Neural cell (in vitro differentiated cells): ENCODE measurements around the gene DNAH6. TPM values are rescaled to one million over a fixed set of nuclear protein-coding genes. Genes with fewer than 3 reads are reported as not detected.

Experiments used
- H2AFZ ChIP-seq: fragments of 200-600, 300-800 bp; sonication (generic), shearing (Covaris generic); 2 replicates; pipeline ENCODE4 v1.6.0; 2014; ENCODE audit warnings: low read depth, mild to moderate bottlenecking, antibody characterized with exemption, low read length, moderate library complexity
- H3F3A ChIP-seq: fragments of 200-600 bp; shearing (Covaris generic); 2 replicates; pipeline ENCODE4 v1.6.1; 2016; ENCODE audit warnings: mild to moderate bottlenecking, moderate library complexity, mixed read lengths, antibody characterized with exemption, low read length; ENCODE audit not compliant: insufficient read depth, poor library complexity, severe bottlenecking
- H3K27ac ChIP-seq: fragments of 200-600, 300-800 bp; sonication (generic), shearing (Covaris generic); 2 replicates; pipeline ENCODE4 v1.5.1; 2014; ENCODE audit warnings: mild to moderate bottlenecking, low read length, moderate library complexity
- H3K27me3 ChIP-seq: fragments of 300-800, 200-600 bp; sonication (generic), shearing (Covaris generic); 2 replicates; pipeline ENCODE4 v1.6.0; 2014; ENCODE audit warnings: mild to moderate bottlenecking, low read depth, low read length, moderate library complexity; ENCODE audit not compliant: insufficient read depth
- H3K36me3 ChIP-seq: fragments of 300-800, 200-600 bp; sonication (generic), shearing (Covaris generic); 2 replicates; pipeline ENCODE4 v1.5.1; 2014; ENCODE audit warnings: mild to moderate bottlenecking, antibody characterized with exemption, low read length, moderate library complexity; ENCODE audit not compliant: insufficient read depth
- H3K4me2 ChIP-seq: fragments of 300-800, 200-600 bp; sonication (generic), shearing (Covaris generic); 2 replicates; pipeline ENCODE4 v1.6.0; 2014; ENCODE audit warnings: mild to moderate bottlenecking, low read length
- H3K4me3 ChIP-seq: fragments of 300-800, 200-600 bp; sonication (generic), shearing (Covaris generic); 2 replicates; pipeline ENCODE4 v1.5.1; 2014; ENCODE audit warnings: mild to moderate bottlenecking, low read length, moderate library complexity
- H3K79me2 ChIP-seq: fragments of 200-600 bp; shearing (Covaris generic); replicated peaks from 2 replicates; pipeline ENCODE4 v1.6.0; 2014; ENCODE audit warnings: mild to moderate bottlenecking, low read length, moderate library complexity; ENCODE audit not compliant: insufficient read depth
- H3K9ac ChIP-seq: fragments of 300-800, 200-600 bp; sonication (generic), shearing (Covaris generic); 2 replicates; pipeline ENCODE4 v1.6.1; 2016; ENCODE audit warnings: mild to moderate bottlenecking, low read length, mixed read lengths
- H3K9me2 ChIP-seq: fragments of 200-600 bp; shearing (Covaris generic); 2 replicates; pipeline ENCODE4 v1.6.1; 2016; ENCODE audit warnings: mild to moderate bottlenecking, low read length, mixed read lengths; ENCODE audit not compliant: insufficient read depth
- H3K9me3 ChIP-seq: fragments of 200-600, 300-800 bp; sonication (generic), shearing (Covaris generic); 2 replicates; pipeline ENCODE4 v1.6.1; 2016; ENCODE audit warnings: mild to moderate bottlenecking, mixed run types, low read length, moderate library complexity, mixed read lengths
- H4K20me1 ChIP-seq: fragments of 200-600 bp; shearing (Covaris generic); 2 replicates; pipeline ENCODE4 v1.6.1; 2016; ENCODE audit warnings: mild to moderate bottlenecking, mixed run types; ENCODE audit not compliant: insufficient read depth
- CTCF ChIP-seq: fragments of 450-650 bp; IDR thresholded peaks from 2 replicates; pipeline ENCODE4 v1.5.1; 2014; ENCODE audit warnings: antibody characterized with exemption, mild to moderate bottlenecking, moderate library complexity; ENCODE audit not compliant: poor library complexity, severe bottlenecking
- EP300 ChIP-seq: fragments of 450-650 bp; conservative IDR thresholded peaks from 2 replicates; pipeline ENCODE4 v1.6.1; 2014; ENCODE audit warnings: antibody characterized with exemption, mild to moderate bottlenecking, moderate library complexity; ENCODE audit not compliant: poor library complexity, severe bottlenecking
- EZH2 ChIP-seq: fragments of 200-600, 300-800 bp; shearing (Covaris generic), sonication (generic); IDR thresholded peaks from 2 replicates; pipeline ENCODE4 v1.6.1; 2014; ENCODE audit warnings: antibody characterized with exemption, low read length, borderline replicate concordance, mild to moderate bottlenecking; ENCODE audit not compliant: insufficient read depth, poor library complexity, severe bottlenecking
- MXI1 ChIP-seq: fragments of 450-650 bp; conservative IDR thresholded peaks from 2 replicates; pipeline ENCODE4 v1.6.1; 2014; ENCODE audit warnings: antibody characterized with exemption, mild to moderate bottlenecking; ENCODE audit not compliant: poor library complexity, severe bottlenecking
- POLR2AphosphoS5 ChIP-seq: IDR thresholded peaks from 2 replicates; pipeline ENCODE4 v1.6.1; 2012
- RAD21 ChIP-seq: fragments of 450-650 bp; conservative IDR thresholded peaks from 2 replicates; pipeline ENCODE4 v1.6.1; 2014; ENCODE audit warnings: antibody characterized with exemption, mild to moderate bottlenecking, moderate library complexity
- SMC3 ChIP-seq: fragments of 450-650 bp; conservative IDR thresholded peaks from 2 replicates; pipeline ENCODE4 v1.6.1; 2014; ENCODE audit warnings: antibody characterized with exemption, mild to moderate bottlenecking, moderate library complexity; ENCODE audit not compliant: poor library complexity
- TAF1 ChIP-seq: IDR thresholded peaks from 2 replicates; pipeline ENCODE4 v1.6.1; 2012; ENCODE audit warnings: low read depth
- polyA plus RNA-seq: library from polyadenylated mRNA; depleted of rRNA; stranded (reverse); fragments of >200 nt; gene quantifications from 2 replicates; pipeline ENCODE4 v1.2.3, GENCODE V29; 2014
- TF ChIP-seq, protein P1 (sequence below): IDR thresholded peaks from 2 replicates; pipeline ENCODE4 v1.6.1; 2012; ENCODE audit warnings: borderline replicate concordance

Gene DNAH6
- polyA plus RNA-seq, 1 donor from 2014 or later = 2.1 TPM

- no peaks in the 10 kb centered on the region for H3K9me3 ChIP-seq
- no peaks in the 10 kb centered on the region for H3K79me2 ChIP-seq
These were observed 188.4 kb downstream of the DNAH6 start for GRCh38 chr2:84704505-84705244.

GRCh38 chr2:84705858-84706257, 189.6 kb downstream of the DNAH6 start:
- Histone ChIP-seq H3K27ac (no peak overlapping the region), H4K20me1 (no peaks in the 10 kb centered on the region), H3K27me3 (no peaks in the 10 kb centered on the region), H3K9me3 (no peaks in the 10 kb centered on the region), H3F3A (no peaks in the 10 kb centered on the region), H3K4me2 (no peak overlapping the region), H2AFZ (no peak overlapping the region), H3K9me2 (no peaks in the 10 kb centered on the region), H3K4me3 (no peak overlapping the region), H3K9ac (no peak overlapping the region), H3K36me3 (no peaks in the 10 kb centered on the region), H3K79me2 (no peaks in the 10 kb centered on the region)
- TF ChIP-seq SMC3 = no peak
- TF ChIP-seq, protein P1, sequence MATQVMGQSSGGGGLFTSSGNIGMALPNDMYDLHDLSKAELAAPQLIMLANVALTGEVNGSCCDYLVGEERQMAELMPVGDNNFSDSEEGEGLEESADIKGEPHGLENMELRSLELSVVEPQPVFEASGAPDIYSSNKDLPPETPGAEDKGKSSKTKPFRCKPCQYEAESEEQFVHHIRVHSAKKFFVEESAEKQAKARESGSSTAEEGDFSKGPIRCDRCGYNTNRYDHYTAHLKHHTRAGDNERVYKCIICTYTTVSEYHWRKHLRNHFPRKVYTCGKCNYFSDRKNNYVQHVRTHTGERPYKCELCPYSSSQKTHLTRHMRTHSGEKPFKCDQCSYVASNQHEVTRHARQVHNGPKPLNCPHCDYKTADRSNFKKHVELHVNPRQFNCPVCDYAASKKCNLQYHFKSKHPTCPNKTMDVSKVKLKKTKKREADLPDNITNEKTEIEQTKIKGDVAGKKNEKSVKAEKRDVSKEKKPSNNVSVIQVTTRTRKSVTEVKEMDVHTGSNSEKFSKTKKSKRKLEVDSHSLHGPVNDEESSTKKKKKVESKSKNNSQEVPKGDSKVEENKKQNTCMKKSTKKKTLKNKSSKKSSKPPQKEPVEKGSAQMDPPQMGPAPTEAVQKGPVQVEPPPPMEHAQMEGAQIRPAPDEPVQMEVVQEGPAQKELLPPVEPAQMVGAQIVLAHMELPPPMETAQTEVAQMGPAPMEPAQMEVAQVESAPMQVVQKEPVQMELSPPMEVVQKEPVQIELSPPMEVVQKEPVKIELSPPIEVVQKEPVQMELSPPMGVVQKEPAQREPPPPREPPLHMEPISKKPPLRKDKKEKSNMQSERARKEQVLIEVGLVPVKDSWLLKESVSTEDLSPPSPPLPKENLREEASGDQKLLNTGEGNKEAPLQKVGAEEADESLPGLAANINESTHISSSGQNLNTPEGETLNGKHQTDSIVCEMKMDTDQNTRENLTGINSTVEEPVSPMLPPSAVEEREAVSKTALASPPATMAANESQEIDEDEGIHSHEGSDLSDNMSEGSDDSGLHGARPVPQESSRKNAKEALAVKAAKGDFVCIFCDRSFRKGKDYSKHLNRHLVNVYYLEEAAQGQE = no peak
- no peak for TF ChIP-seq CTCF
- no peak for TF ChIP-seq RAD21
- TF ChIP-seq EP300 = no peak

More at GRCh38 chr2:84704505-84705244, 188.4 kb downstream of the DNAH6 start:
- no peak overlapping the region for H2AFZ ChIP-seq
- no peaks in the 10 kb centered on the region for H4K20me1 ChIP-seq
- H3K36me3 ChIP-seq = no peaks in the 10 kb centered on the region
- H3K27ac ChIP-seq = no peak overlapping the region
- H3K9ac ChIP-seq = no peak overlapping the region
- no peaks in the 10 kb centered on the region for H3K27me3 ChIP-seq
- H3K9me2 ChIP-seq = no peaks in the 10 kb centered on the region
- TF ChIP-seq POLR2AphosphoS5 (no peak), EP300 (no peak), EZH2 (no peak), MXI1 (no peak), TAF1 (no peak), RAD21 (no peak), CTCF (no peak), SMC3 (no peak)
- TF ChIP-seq, protein P1 = no peak
- H3F3A ChIP-seq = no peaks in the 10 kb centered on the region
- no peak overlapping the region for H3K4me2 ChIP-seq
- H3K4me3 ChIP-seq = no peak overlapping the region
